K562 (cell line): ENCODE data around the gene IFT52. TPM values are rescaled to one million over a fixed set of nuclear protein-coding genes. Genes with fewer than 3 reads are reported as not detected.

ENCODE experiments used
- ETS2 ChIP-seq: IDR thresholded peaks from 2 replicates; pipeline ENCODE4 v1.6.1; 2016; ENCODE audit warnings: borderline replicate concordance, missing genetic modification characterization, mild to moderate bottlenecking, moderate library complexity, missing compliant biosample characterization; ENCODE audit not compliant: poor library complexity, severe bottlenecking
- HDAC3 ChIP-seq: fragments of 450-650 bp; IDR thresholded peaks from 2 replicates; pipeline ENCODE4 v1.6.1; 2018; ENCODE audit warnings: borderline replicate concordance, mild to moderate bottlenecking, moderate library complexity; ENCODE audit not compliant: partially characterized antibody
- JUNB ChIP-seq: fragments of 450-650 bp; formaldehyde crosslinking; conservative IDR thresholded peaks from 2 replicates; pipeline ENCODE4 v1.4.0; 2020; ENCODE audit warnings: mild to moderate bottlenecking
- MYNN ChIP-seq, 2 experiments: sonication (generic); formaldehyde crosslinking in 1 of 2; IDR thresholded peaks; 2 replicates each; pipeline versions ENCODE4 v1.5.0 to v1.6.1; 2016 to 2020; ENCODE audit warnings: antibody characterized with exemption in 1 of 2, missing genetic modification reagents in 1 of 2
- RBM39 ChIP-seq: fragments of 200-400 bp; formaldehyde crosslinking; optimal IDR thresholded peaks from 2 replicates; pipeline ENCODE3; 2018; ENCODE audit warnings: low read depth, low read length
- TCF7 ChIP-seq: sonication (generic); IDR thresholded peaks from 2 replicates; pipeline ENCODE4 v1.6.1; 2016; ENCODE audit warnings: antibody characterized with exemption, borderline replicate concordance
- ZNF511 ChIP-seq: sonication (generic); formaldehyde crosslinking; IDR thresholded peaks from 2 replicates; pipeline ENCODE4 v1.8.0; 2022; ENCODE audit warnings: mild to moderate bottlenecking, missing genetic modification reagents
- ZNF766 ChIP-seq: fragments of 200-800 bp; sonication (Bioruptor generic); conservative IDR thresholded peaks from 2 replicates; pipeline ENCODE4 v1.6.1; 2016; ENCODE audit warnings: missing genetic modification characterization, missing compliant biosample characterization
- ZNF785 ChIP-seq: fragments of 250-450 bp; sonication (Bioruptor Pico); IDR thresholded peaks from 2 replicates; pipeline ENCODE4 v1.4.0; 2020; ENCODE audit warnings: mild to moderate bottlenecking
- ZNF79 ChIP-seq: fragments of 250-450 bp; sonication (Bioruptor Pico); IDR thresholded peaks from 2 replicates; pipeline ENCODE4 v1.4.0; 2020; ENCODE audit warnings: low read depth, mild to moderate bottlenecking, moderate library complexity
- ZZZ3 ChIP-seq: fragments of 450-650 bp; IDR thresholded peaks from 2 replicates; pipeline ENCODE4 v1.6.1; 2016; ENCODE audit warnings: antibody characterized with exemption, mild to moderate bottlenecking, moderate library complexity
- polyA plus RNA-seq, 8 experiments: library from polyadenylated mRNA; depleted of rRNA in 4 of 8; stranded (reverse) in 5 of 8; unstranded in 3 of 8; fragments of >200 nt; fragmentation: Nextera tagmentation in 2 of 8; fragmentation: Illumina TruSeq in 1 of 8; extraction: Ambion mirVana in 2 of 8; extraction: Trizol in 1 of 8; gene quantifications; 2 replicates each; pipeline versions ENCODE4 v1.2.1 to v1.2.3, GENCODE V29; 2011 to 2014; ENCODE audit warnings: inconsistent platforms in 1 of 8, missing spikeins in 1 of 8
- total RNA-seq, 7 experiments: library from RNA; depleted of rRNA in 6 of 7; stranded (reverse); fragments of >200 nt in 6 of 7; fragmentation: Illumina TruSeq in 2 of 7; extraction: Trizol in 2 of 7; gene quantifications; 2 replicates each; pipeline versions ENCODE4 v1.2.1 to v1.2.3, GENCODE V29; 2011 to 2021; ENCODE audit warnings: low replicate concordance in 1 of 7
- TF ChIP-seq, protein P1 (sequence below), 2 experiments: fragments of 150-350 bp in 1 of 2; IDR thresholded peaks; 2 replicates each; pipeline ENCODE4 v1.6.1; 2012 to 2016; ENCODE audit warnings: low read depth in 2 of 2, low read length in 2 of 2, mild to moderate bottlenecking in 1 of 2, moderate library complexity in 1 of 2
- TF ChIP-seq, protein P2 (sequence below): sonication (generic); formaldehyde crosslinking; IDR thresholded peaks from 2 replicates; pipeline ENCODE4 v1.8.0; 2023; ENCODE audit warnings: mild to moderate bottlenecking, missing genetic modification reagents
- TF ChIP-seq, protein P3 (sequence below): fragments of 450-650 bp; IDR thresholded peaks from 2 replicates; pipeline ENCODE4 v1.6.1; 2017; ENCODE audit warnings: antibody characterized with exemption, mild to moderate bottlenecking

IFT52 gene
- total and polyA plus RNA-seq, 9 of the 15 experiments (the other 6 are each of a cell fraction or from before 2014, with no cell fraction given) = 11.0 to 31.4 (median 20.4) TPM

GRCh38 chr20:43590392-43591303, at the start of gene IFT52 (continued):
- TF ChIP-seq HDAC3 (no peak), JUNB (CRISPR knock-in tag) (no peak), ETS2 (tag) (no peak), RBM39 (no peak), ZNF511 (no peak), ZNF766 (CRISPR knock-in tag) (no peak), ZNF79 (CRISPR knock-in tag) (no peak), ZNF785 (CRISPR knock-in tag) (no peak), TCF7 (no peak), ZZZ3 (no peak), MYNN (IDR thresholded peaks at IDR 0.05) (no peak), MYNN (CRISPR knock-in tag; IDR thresholded peaks at IDR 0.05) (no peak)
- TF ChIP-seq, protein P1, sequence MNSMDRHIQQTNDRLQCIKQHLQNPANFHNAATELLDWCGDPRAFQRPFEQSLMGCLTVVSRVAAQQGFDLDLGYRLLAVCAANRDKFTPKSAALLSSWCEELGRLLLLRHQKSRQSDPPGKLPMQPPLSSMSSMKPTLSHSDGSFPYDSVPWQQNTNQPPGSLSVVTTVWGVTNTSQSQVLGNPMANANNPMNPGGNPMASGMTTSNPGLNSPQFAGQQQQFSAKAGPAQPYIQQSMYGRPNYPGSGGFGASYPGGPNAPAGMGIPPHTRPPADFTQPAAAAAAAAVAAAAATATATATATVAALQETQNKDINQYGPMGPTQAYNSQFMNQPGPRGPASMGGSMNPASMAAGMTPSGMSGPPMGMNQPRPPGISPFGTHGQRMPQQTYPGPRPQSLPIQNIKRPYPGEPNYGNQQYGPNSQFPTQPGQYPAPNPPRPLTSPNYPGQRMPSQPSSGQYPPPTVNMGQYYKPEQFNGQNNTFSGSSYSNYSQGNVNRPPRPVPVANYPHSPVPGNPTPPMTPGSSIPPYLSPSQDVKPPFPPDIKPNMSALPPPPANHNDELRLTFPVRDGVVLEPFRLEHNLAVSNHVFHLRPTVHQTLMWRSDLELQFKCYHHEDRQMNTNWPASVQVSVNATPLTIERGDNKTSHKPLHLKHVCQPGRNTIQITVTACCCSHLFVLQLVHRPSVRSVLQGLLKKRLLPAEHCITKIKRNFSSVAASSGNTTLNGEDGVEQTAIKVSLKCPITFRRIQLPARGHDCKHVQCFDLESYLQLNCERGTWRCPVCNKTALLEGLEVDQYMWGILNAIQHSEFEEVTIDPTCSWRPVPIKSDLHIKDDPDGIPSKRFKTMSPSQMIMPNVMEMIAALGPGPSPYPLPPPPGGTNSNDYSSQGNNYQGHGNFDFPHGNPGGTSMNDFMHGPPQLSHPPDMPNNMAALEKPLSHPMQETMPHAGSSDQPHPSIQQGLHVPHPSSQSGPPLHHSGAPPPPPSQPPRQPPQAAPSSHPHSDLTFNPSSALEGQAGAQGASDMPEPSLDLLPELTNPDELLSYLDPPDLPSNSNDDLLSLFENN (IDR thresholded peaks at IDR 0.05; ENCODE audit: low read depth in 2 of 2, low read length in 2 of 2) = no peak
- TF ChIP-seq, protein P2, sequence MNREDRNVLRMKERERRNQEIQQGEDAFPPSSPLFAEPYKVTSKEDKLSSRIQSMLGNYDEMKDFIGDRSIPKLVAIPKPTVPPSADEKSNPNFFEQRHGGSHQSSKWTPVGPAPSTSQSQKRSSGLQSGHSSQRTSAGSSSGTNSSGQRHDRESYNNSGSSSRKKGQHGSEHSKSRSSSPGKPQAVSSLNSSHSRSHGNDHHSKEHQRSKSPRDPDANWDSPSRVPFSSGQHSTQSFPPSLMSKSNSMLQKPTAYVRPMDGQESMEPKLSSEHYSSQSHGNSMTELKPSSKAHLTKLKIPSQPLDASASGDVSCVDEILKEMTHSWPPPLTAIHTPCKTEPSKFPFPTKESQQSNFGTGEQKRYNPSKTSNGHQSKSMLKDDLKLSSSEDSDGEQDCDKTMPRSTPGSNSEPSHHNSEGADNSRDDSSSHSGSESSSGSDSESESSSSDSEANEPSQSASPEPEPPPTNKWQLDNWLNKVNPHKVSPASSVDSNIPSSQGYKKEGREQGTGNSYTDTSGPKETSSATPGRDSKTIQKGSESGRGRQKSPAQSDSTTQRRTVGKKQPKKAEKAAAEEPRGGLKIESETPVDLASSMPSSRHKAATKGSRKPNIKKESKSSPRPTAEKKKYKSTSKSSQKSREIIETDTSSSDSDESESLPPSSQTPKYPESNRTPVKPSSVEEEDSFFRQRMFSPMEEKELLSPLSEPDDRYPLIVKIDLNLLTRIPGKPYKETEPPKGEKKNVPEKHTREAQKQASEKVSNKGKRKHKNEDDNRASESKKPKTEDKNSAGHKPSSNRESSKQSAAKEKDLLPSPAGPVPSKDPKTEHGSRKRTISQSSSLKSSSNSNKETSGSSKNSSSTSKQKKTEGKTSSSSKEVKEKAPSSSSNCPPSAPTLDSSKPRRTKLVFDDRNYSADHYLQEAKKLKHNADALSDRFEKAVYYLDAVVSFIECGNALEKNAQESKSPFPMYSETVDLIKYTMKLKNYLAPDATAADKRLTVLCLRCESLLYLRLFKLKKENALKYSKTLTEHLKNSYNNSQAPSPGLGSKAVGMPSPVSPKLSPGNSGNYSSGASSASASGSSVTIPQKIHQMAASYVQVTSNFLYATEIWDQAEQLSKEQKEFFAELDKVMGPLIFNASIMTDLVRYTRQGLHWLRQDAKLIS (CRISPR knock-in tag) = no peak
- TF ChIP-seq, protein P3, sequence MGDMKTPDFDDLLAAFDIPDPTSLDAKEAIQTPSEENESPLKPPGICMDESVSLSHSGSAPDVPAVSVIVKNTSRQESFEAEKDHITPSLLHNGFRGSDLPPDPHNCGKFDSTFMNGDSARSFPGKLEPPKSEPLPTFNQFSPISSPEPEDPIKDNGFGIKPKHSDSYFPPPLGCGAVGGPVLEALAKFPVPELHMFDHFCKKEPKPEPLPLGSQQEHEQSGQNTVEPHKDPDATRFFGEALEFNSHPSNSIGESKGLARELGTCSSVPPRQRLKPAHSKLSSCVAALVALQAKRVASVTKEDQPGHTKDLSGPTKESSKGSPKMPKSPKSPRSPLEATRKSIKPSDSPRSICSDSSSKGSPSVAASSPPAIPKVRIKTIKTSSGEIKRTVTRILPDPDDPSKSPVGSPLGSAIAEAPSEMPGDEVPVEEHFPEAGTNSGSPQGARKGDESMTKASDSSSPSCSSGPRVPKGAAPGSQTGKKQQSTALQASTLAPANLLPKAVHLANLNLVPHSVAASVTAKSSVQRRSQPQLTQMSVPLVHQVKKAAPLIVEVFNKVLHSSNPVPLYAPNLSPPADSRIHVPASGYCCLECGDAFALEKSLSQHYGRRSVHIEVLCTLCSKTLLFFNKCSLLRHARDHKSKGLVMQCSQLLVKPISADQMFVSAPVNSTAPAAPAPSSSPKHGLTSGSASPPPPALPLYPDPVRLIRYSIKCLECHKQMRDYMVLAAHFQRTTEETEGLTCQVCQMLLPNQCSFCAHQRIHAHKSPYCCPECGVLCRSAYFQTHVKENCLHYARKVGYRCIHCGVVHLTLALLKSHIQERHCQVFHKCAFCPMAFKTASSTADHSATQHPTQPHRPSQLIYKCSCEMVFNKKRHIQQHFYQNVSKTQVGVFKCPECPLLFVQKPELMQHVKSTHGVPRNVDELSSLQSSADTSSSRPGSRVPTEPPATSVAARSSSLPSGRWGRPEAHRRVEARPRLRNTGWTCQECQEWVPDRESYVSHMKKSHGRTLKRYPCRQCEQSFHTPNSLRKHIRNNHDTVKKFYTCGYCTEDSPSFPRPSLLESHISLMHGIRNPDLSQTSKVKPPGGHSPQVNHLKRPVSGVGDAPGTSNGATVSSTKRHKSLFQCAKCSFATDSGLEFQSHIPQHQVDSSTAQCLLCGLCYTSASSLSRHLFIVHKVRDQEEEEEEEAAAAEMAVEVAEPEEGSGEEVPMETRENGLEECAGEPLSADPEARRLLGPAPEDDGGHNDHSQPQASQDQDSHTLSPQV = no peak
